ENCODE data around the gene FGF7.

The FGF7 gene

DNA sequence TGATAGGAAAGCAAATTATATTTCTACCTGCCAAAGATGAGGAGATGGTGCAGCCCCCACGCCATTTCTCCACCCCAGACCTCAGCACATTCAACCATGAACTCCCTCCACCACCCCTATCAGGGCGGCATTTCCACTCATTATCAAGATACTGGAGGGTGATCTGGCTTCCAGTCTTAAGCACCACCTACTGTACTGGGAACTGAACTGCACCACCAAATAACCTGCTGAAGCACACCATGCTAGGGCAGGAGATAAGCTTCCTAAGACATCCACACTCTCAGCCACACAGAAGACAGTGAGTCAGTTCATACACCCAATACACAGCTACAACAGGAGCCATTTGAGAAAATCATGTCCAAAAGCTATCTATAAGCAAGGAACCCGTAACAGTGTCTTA, 98.8 kb downstream of the FGF7 start:
- Histone ChIP-seq H3K23ac (ENCODE audit: low read length) (no peak overlapping the region), H3K27ac (ENCODE audit: low read depth, low read length) (no peak overlapping the region), H3K4ac (ENCODE audit: low read depth, low read length) (no peak overlapping the region), H2AK5ac (ENCODE audit: low read length) (no peak overlapping the region), H3K18ac (ENCODE audit: low read length) (no peak overlapping the region), H3K9ac (ENCODE audit: low read length) (no peak overlapping the region), H3K79me1 (ENCODE audit: low read length) (no peaks in the 10 kb centered on the region), H4K91ac (ENCODE audit: low read depth, low read length) (no peak overlapping the region), H4K12ac (ENCODE audit: low read depth, low read length) (no peak overlapping the region), H2BK120ac (ENCODE audit: insufficient read depth, low read length, poor library complexity) (no peak overlapping the region), H2BK12ac (ENCODE audit: low read length) (no peak overlapping the region), H4K8ac (ENCODE audit: low read depth, low read length) (no peak overlapping the region), H2AFZ (ENCODE audit: insufficient read depth, low read length, poor library complexity) (no peak overlapping the region), H3K27me3 (ENCODE audit: insufficient read depth, low read length) (no peaks in the 10 kb centered on the region), H3K14ac (ENCODE audit: low read length) (no peak overlapping the region), H3K79me2 (ENCODE audit: control insufficient read depth, insufficient read depth, low read length, poor library complexity) (no peaks in the 10 kb centered on the region), H3K4me1 (ENCODE audit: control insufficient read depth in 1 of 2, insufficient read depth in 2 of 2, low read length in 2 of 2) (no peaks in the 10 kb centered on the region), H3K4me3 (ENCODE audit: low read depth, low read length) (no peak overlapping the region), H2BK5ac (ENCODE audit: low read depth, low read length, poor library complexity) (no peak overlapping the region), H3K36me3 (ENCODE audit: control insufficient read depth in 1 of 2, insufficient read depth in 2 of 2, low read length in 2 of 2) (no peaks in the 10 kb centered on the region), H3K4me2 (ENCODE audit: low read length) (no peak overlapping the region), H3K9me3 (ENCODE audit: insufficient read depth, low read depth, low read length) (peaks cover 14% of the 10 kb centered on the region)
- peak in 1 of 2 donors; percentile 15 for DNase-seq
- WGBS (ENCODE audit: extremely low coverage, insufficient coverage, insufficient read length): no CpG with 5 or more reads among the region's 3 CpGs

- H3K36me3 ChIP-seq (ENCODE audit: control insufficient read depth in 1 of 2, insufficient read depth in 2 of 2, low read length in 2 of 2): no peaks in the 10 kb centered on the region
- H3K14ac ChIP-seq (ENCODE audit: low read length): no peak overlapping the region
- no peak overlapping the region for H3K9ac ChIP-seq (ENCODE audit: low read length)
- no peak overlapping the region for H2AK5ac ChIP-seq (ENCODE audit: low read length)
- no peaks in the 10 kb centered on the region for H3K79me1 ChIP-seq (ENCODE audit: low read length)
- no peak overlapping the region for H2BK12ac ChIP-seq (ENCODE audit: low read length)
- no peaks in the 10 kb centered on the region for H3K4me1 ChIP-seq (ENCODE audit: control insufficient read depth in 1 of 2, insufficient read depth in 2 of 2, low read length in 2 of 2)
- no peak overlapping the region for H4K91ac ChIP-seq (ENCODE audit: low read depth, low read length)
- H2AFZ ChIP-seq (ENCODE audit: insufficient read depth, low read length, poor library complexity): no peak overlapping the region
- no peak overlapping the region for H3K23ac ChIP-seq (ENCODE audit: low read length)
- no peak overlapping the region for H3K4ac ChIP-seq (ENCODE audit: low read depth, low read length)
- H3K27me3 ChIP-seq (ENCODE audit: insufficient read depth, low read length): no peaks in the 10 kb centered on the region
- WGBS (ENCODE audit: extremely low coverage, insufficient coverage, insufficient read length): no CpG with 5 or more reads among the region's 4 CpGs
- H2BK120ac ChIP-seq (ENCODE audit: insufficient read depth, low read length, poor library complexity): no peak overlapping the region
- H3K27ac ChIP-seq (ENCODE audit: low read depth, low read length): no peak overlapping the region
- no peak overlapping the region for H3K4me3 ChIP-seq (ENCODE audit: low read depth, low read length)
- H3K79me2 ChIP-seq (ENCODE audit: control insufficient read depth, insufficient read depth, low read length, poor library complexity): no peaks in the 10 kb centered on the region
- H3K4me2 ChIP-seq (ENCODE audit: low read length): no peak overlapping the region
- no peak overlapping the region for H4K8ac ChIP-seq (ENCODE audit: low read depth, low read length)
- no peak overlapping the region for H3K18ac ChIP-seq (ENCODE audit: low read length)
- H3K9me3 ChIP-seq (ENCODE audit: insufficient read depth, low read depth, low read length): no peaks in the 10 kb centered on the region
- no peak overlapping the region for H4K12ac ChIP-seq (ENCODE audit: low read depth, low read length)
- no peak overlapping the region for H2BK5ac ChIP-seq (ENCODE audit: low read depth, low read length, poor library complexity)
- DNase-seq: no peak
Measured at GRCh38 chr15:49528289-49528688, 105.2 kb downstream of the FGF7 start.

DNA sequence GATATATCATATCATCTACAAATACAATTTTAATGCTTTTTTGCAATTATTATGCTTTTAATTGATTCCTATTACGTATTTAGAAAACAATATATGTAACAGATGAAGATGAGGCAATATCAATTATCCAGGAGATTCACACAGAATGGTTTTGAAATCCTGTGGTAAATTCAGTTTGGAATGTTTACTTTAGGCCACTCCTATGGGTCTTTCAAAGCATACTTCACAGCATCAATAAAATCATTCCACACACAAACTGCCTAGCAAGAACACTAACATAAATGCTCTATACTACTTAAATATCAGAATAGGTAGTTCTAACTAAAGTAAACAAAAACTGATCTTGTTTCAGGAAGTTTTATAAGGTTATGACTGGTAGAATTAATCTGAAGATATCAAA, 107.0 kb downstream of the FGF7 start:
- H2BK120ac ChIP-seq (ENCODE audit: insufficient read depth, low read length, poor library complexity): no peak overlapping the region
- no peak overlapping the region for H3K23ac ChIP-seq (ENCODE audit: low read length)
- no peak overlapping the region for H3K9ac ChIP-seq (ENCODE audit: low read length)
- H2BK5ac ChIP-seq (ENCODE audit: low read depth, low read length, poor library complexity): no peak overlapping the region
- no peak overlapping the region for H4K91ac ChIP-seq (ENCODE audit: low read depth, low read length)
- no peaks in the 10 kb centered on the region for H3K79me1 ChIP-seq (ENCODE audit: low read length)
- no peak overlapping the region for H4K12ac ChIP-seq (ENCODE audit: low read depth, low read length)
- H3K4ac ChIP-seq (ENCODE audit: low read depth, low read length): no peak overlapping the region
- no peak overlapping the region for H2BK12ac ChIP-seq (ENCODE audit: low read length)
- H4K8ac ChIP-seq (ENCODE audit: low read depth, low read length): no peak overlapping the region
- no peaks in the 10 kb centered on the region for H3K4me1 ChIP-seq (ENCODE audit: control insufficient read depth in 1 of 2, insufficient read depth in 2 of 2, low read length in 2 of 2)
- H3K79me2 ChIP-seq (ENCODE audit: control insufficient read depth, insufficient read depth, low read length, poor library complexity): no peaks in the 10 kb centered on the region
- no peak overlapping the region for H3K4me3 ChIP-seq (ENCODE audit: low read depth, low read length)
- no peak overlapping the region for H3K18ac ChIP-seq (ENCODE audit: low read length)
- H2AFZ ChIP-seq (ENCODE audit: insufficient read depth, low read length, poor library complexity): no peak overlapping the region
- DNase-seq: no peak
- no peaks in the 10 kb centered on the region for H3K36me3 ChIP-seq (ENCODE audit: control insufficient read depth in 1 of 2, insufficient read depth in 2 of 2, low read length in 2 of 2)
- no peaks in the 10 kb centered on the region for H3K27me3 ChIP-seq (ENCODE audit: insufficient read depth, low read length)
- no peak overlapping the region for H3K14ac ChIP-seq (ENCODE audit: low read length)
- H2AK5ac ChIP-seq (ENCODE audit: low read length): no peak overlapping the region
- no CpG with 5 or more reads among the region's 1 CpG for WGBS (ENCODE audit: extremely low coverage, insufficient coverage, insufficient read length)
- H3K27ac ChIP-seq (ENCODE audit: low read depth, low read length): no peak overlapping the region
- H3K4me2 ChIP-seq (ENCODE audit: low read length): no peak overlapping the region
- no peaks in the 10 kb centered on the region for H3K9me3 ChIP-seq (ENCODE audit: insufficient read depth, low read depth, low read length)
